ENCODE results near the gene ANKS1B.

The ANKS1B gene

GRCh38 chr12:99529966-99530365 lies 454.8 kb downstream of the ANKS1B start:
- TF ChIP-seq CTCF (conservative IDR thresholded peaks at IDR 0.05; ENCODE audit: control insufficient read depth, insufficient read depth, low read depth, low read length) = no peak
- peak; percentile 20 for DNase-seq (ENCODE audit: low read depth)
- no peak overlapping the region for H3K4me3 ChIP-seq (ENCODE audit: control insufficient read depth, low read depth, low read length)

GRCh38 chr12:99528478-99528877 lies 456.3 kb downstream of the ANKS1B start:
- no peak for TF ChIP-seq CTCF (conservative IDR thresholded peaks at IDR 0.05; ENCODE audit: control insufficient read depth, insufficient read depth, low read depth, low read length)
- no peak for DNase-seq (ENCODE audit: low read depth)
- H3K4me3 ChIP-seq (ENCODE audit: control insufficient read depth, low read depth, low read length) = no peak overlapping the region

- no peak overlapping the region for H3K4me3 ChIP-seq (ENCODE audit: control insufficient read depth, low read depth, low read length)
- no peak for DNase-seq (ENCODE audit: low read depth)
- no peak for TF ChIP-seq CTCF (conservative IDR thresholded peaks at IDR 0.05; ENCODE audit: control insufficient read depth, insufficient read depth, low read depth, low read length)
Measured at GRCh38 chr12:99523853-99524252, 460.9 kb downstream of the ANKS1B start.

GRCh38 chr12:99522456-99522855 lies 462.3 kb downstream of the ANKS1B start:
- TF ChIP-seq CTCF (conservative IDR thresholded peaks at IDR 0.05; ENCODE audit: control insufficient read depth, insufficient read depth, low read depth, low read length) = no peak
- H3K4me3 ChIP-seq (ENCODE audit: control insufficient read depth, low read depth, low read length) = no peak overlapping the region
- no peak for DNase-seq (ENCODE audit: low read depth)

- H3K4me3 ChIP-seq (ENCODE audit: control insufficient read depth, low read depth, low read length) = no peak overlapping the region
- no peak for DNase-seq (ENCODE audit: low read depth)
- TF ChIP-seq CTCF (conservative IDR thresholded peaks at IDR 0.05; ENCODE audit: control insufficient read depth, insufficient read depth, low read depth, low read length) = no peak
Measured at GRCh38 chr12:99521664-99522063, 463.1 kb downstream of the ANKS1B start.

GRCh38 chr12:99513066-99513465 lies 471.7 kb downstream of the ANKS1B start:
- no peak overlapping the region for H3K4me3 ChIP-seq (ENCODE audit: control insufficient read depth, low read depth, low read length)
- no peak for DNase-seq (ENCODE audit: low read depth)
- no peak for TF ChIP-seq CTCF (conservative IDR thresholded peaks at IDR 0.05; ENCODE audit: control insufficient read depth, insufficient read depth, low read depth, low read length)

GRCh38 chr12:99505805-99506204 lies 478.9 kb downstream of the ANKS1B start:
- H3K4me3 ChIP-seq (ENCODE audit: control insufficient read depth, low read depth, low read length) = no peak overlapping the region
- no peak for DNase-seq (ENCODE audit: low read depth)
- no peak for TF ChIP-seq CTCF (conservative IDR thresholded peaks at IDR 0.05; ENCODE audit: control insufficient read depth, insufficient read depth, low read depth, low read length)

All from fibroblast of mammary gland (primary cell).